ENCODE data around the gene RIMBP2. TPM values are rescaled to one million over a fixed set of nuclear protein-coding genes. Genes with fewer than 3 reads are reported as not detected.

RIMBP2 gene
- polyA plus RNA-seq, 1 donor (not counting 4 experiments of a cell fraction or from before 2014, with no cell fraction given): 0.16 TPM

- H3K4me3 ChIP-seq (ENCODE audit: control insufficient read depth in 2 of 3, extremely low read depth in 1 of 3, insufficient read depth in 2 of 3, low read depth in 1 of 3, low read length in 3 of 3): no peak overlapping the region
- no peak overlapping the region for H3K9ac ChIP-seq (ENCODE audit: control insufficient read depth, extremely low read depth, insufficient read depth, low read length)
- TF ChIP-seq EZH2 (IDR thresholded peaks at IDR 0.05; ENCODE audit: low read length) (no peak), CTCF (optimal IDR thresholded peaks at IDR 0.05 in 1 of 3, IDR thresholded peaks at IDR 0.05 in 1 of 3, conservative IDR thresholded peaks at IDR 0.05 in 1 of 3; ENCODE audit: extremely low read depth in 1 of 3, insufficient read depth in 2 of 3, low read length in 3 of 3) (no peak)
- no peak for DNase-seq (ENCODE audit: low read depth, low spot score)
- no peaks in the 10 kb centered on the region for H4K20me1 ChIP-seq (ENCODE audit: control insufficient read depth, extremely low read depth, insufficient read depth, low read length)
- dilution Hi-C loops (cut with MboI; ENCODE audit: extremely low pct_ligation_motif_present, low sequenced_read_pairs): no loop called here
- no peaks in the 10 kb centered on the region for H3K4me1 ChIP-seq (ENCODE audit: control insufficient read depth, extremely low read depth, insufficient read depth, low read length)
- peaks cover 3% of the 10 kb centered on the region for H3K9me3 ChIP-seq (ENCODE audit: control insufficient read depth, low read depth, low read length)
- no peaks in the 10 kb centered on the region for H3K9me1 ChIP-seq (ENCODE audit: control insufficient read depth, extremely low read depth, insufficient read depth, low read length)
- no peaks in the 10 kb centered on the region for H3K36me3 ChIP-seq (ENCODE audit: control insufficient read depth in 2 of 2, extremely low read depth in 1 of 2, insufficient read depth in 2 of 2, low read length in 2 of 2)
- no peaks in the 10 kb centered on the region for H3K27me3 ChIP-seq (ENCODE audit: control insufficient read depth, extremely low read depth, insufficient read depth, low read length)
- no peak for FAIRE-seq
- no peak overlapping the region for H3K27ac ChIP-seq (ENCODE audit: control insufficient read depth, insufficient read depth, low read length)
- no peak overlapping the region for H2AFZ ChIP-seq (ENCODE audit: control insufficient read depth, low read length)
- no peaks in the 10 kb centered on the region for H3K79me2 ChIP-seq (ENCODE audit: control insufficient read depth, insufficient read depth, low read length)
- no peak overlapping the region for H3K4me2 ChIP-seq (ENCODE audit: control insufficient read depth, extremely low read depth, insufficient read depth, low read depth, low read length)
Observed at GRCh38 chr12:130675121-130675520, 41.0 kb downstream of the RIMBP2 start.

- H3K4me3 ChIP-seq (ENCODE audit: control insufficient read depth in 2 of 3, extremely low read depth in 1 of 3, insufficient read depth in 2 of 3, low read depth in 1 of 3, low read length in 3 of 3): no peak overlapping the region
- H3K27me3 ChIP-seq (ENCODE audit: control insufficient read depth, extremely low read depth, insufficient read depth, low read length): no peaks in the 10 kb centered on the region
- no peaks in the 10 kb centered on the region for H3K36me3 ChIP-seq (ENCODE audit: control insufficient read depth in 2 of 2, extremely low read depth in 1 of 2, insufficient read depth in 2 of 2, low read length in 2 of 2)
- DNase-seq (ENCODE audit: low read depth, low spot score): no peak
- no peak overlapping the region for H3K27ac ChIP-seq (ENCODE audit: control insufficient read depth, insufficient read depth, low read length)
- H3K79me2 ChIP-seq (ENCODE audit: control insufficient read depth, insufficient read depth, low read length): no peaks in the 10 kb centered on the region
- no peaks in the 10 kb centered on the region for H3K4me1 ChIP-seq (ENCODE audit: control insufficient read depth, extremely low read depth, insufficient read depth, low read length)
- no peaks in the 10 kb centered on the region for H3K9me1 ChIP-seq (ENCODE audit: control insufficient read depth, extremely low read depth, insufficient read depth, low read length)
- H2AFZ ChIP-seq (ENCODE audit: control insufficient read depth, low read length): no peak overlapping the region
- no peak overlapping the region for H3K9ac ChIP-seq (ENCODE audit: control insufficient read depth, extremely low read depth, insufficient read depth, low read length)
- H3K4me2 ChIP-seq (ENCODE audit: control insufficient read depth, extremely low read depth, insufficient read depth, low read depth, low read length): no peak overlapping the region
- no peaks in the 10 kb centered on the region for H4K20me1 ChIP-seq (ENCODE audit: control insufficient read depth, extremely low read depth, insufficient read depth, low read length)
- TF ChIP-seq CTCF (optimal IDR thresholded peaks at IDR 0.05 in 1 of 3, IDR thresholded peaks at IDR 0.05 in 1 of 3, conservative IDR thresholded peaks at IDR 0.05 in 1 of 3; ENCODE audit: extremely low read depth in 1 of 3, insufficient read depth in 2 of 3, low read length in 3 of 3) (no peak), EZH2 (IDR thresholded peaks at IDR 0.05; ENCODE audit: low read length) (no peak)
- dilution Hi-C loops (cut with MboI; ENCODE audit: extremely low pct_ligation_motif_present, low sequenced_read_pairs): no loop called here
- no peak for FAIRE-seq
- peaks cover 3% of the 10 kb centered on the region for H3K9me3 ChIP-seq (ENCODE audit: control insufficient read depth, low read depth, low read length)
Observed at GRCh38 chr12:130674676-130675075, 41.4 kb downstream of the RIMBP2 start.
